ENCODE results near the gene ZRANB3. TPM values are rescaled to one million over a fixed set of nuclear protein-coding genes. Genes with fewer than 3 reads are reported as not detected.

Gene ZRANB3
- total RNA-seq, 1 experiment from 2014 or later = 12.0 TPM

DNA sequence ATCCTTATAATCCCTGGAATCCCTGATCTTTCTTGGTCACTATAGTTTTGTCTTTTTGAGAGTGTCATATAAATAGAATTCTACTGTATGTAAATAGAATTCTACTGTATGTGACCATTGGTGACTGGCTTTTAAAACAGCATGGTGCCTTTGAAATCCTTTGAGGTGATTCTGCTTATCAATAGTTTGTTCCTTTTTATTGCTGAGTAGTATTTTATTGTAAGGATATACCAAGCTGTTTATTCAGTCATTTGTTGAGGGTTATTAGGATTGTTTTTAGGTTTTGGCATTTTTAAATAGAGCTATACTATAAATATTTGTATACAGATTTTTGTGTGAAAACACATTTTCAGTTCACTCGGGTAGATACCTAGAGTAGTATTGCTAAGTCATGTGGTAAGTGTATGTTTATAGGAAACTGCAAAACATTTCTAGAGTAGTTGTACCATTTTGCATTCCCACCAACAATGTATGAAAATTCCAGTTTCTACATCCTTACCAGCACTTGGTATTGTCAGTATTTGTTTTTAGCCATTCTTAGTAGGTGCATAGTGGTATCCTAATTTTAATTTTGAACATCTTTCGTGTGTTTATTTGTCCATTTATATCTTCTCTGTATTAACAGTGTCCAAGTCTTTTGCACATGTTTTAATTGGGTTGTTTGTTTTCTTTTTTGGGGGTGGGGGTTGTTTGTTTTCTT lies 433.3 kb downstream of the ZRANB3 start:
- POLR2A ChIA-PET = no interaction called here
- CTCF ChIA-PET = no interaction called here
- BruUV-seq (replicated peaks) = no TSS peak
- TF ChIP-seq EGR1 (IDR thresholded peaks at IDR 0.05; ENCODE audit: low read depth) = no peak
- TF ChIP-seq, protein P1, sequence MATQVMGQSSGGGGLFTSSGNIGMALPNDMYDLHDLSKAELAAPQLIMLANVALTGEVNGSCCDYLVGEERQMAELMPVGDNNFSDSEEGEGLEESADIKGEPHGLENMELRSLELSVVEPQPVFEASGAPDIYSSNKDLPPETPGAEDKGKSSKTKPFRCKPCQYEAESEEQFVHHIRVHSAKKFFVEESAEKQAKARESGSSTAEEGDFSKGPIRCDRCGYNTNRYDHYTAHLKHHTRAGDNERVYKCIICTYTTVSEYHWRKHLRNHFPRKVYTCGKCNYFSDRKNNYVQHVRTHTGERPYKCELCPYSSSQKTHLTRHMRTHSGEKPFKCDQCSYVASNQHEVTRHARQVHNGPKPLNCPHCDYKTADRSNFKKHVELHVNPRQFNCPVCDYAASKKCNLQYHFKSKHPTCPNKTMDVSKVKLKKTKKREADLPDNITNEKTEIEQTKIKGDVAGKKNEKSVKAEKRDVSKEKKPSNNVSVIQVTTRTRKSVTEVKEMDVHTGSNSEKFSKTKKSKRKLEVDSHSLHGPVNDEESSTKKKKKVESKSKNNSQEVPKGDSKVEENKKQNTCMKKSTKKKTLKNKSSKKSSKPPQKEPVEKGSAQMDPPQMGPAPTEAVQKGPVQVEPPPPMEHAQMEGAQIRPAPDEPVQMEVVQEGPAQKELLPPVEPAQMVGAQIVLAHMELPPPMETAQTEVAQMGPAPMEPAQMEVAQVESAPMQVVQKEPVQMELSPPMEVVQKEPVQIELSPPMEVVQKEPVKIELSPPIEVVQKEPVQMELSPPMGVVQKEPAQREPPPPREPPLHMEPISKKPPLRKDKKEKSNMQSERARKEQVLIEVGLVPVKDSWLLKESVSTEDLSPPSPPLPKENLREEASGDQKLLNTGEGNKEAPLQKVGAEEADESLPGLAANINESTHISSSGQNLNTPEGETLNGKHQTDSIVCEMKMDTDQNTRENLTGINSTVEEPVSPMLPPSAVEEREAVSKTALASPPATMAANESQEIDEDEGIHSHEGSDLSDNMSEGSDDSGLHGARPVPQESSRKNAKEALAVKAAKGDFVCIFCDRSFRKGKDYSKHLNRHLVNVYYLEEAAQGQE (IDR thresholded peaks at IDR 0.05; ENCODE audit: low read depth) = no peak
- no peak for TF ChIP-seq RAD21 (IDR thresholded peaks at IDR 0.05; ENCODE audit: low read depth)
- no peak for TF ChIP-seq EZH2 (IDR thresholded peaks at IDR 0.05)
- no peak for TF ChIP-seq CEBPB (IDR thresholded peaks at IDR 0.05; ENCODE audit: low read depth)
- TF ChIP-seq POLR2A (IDR thresholded peaks at IDR 0.05; ENCODE audit: borderline replicate concordance, extremely low read depth, insufficient read depth, insufficient read length) = no peak
- TF ChIP-seq EZH2phosphoT487 (IDR thresholded peaks at IDR 0.05; ENCODE audit: borderline replicate concordance) = no peak
- no peak for TF ChIP-seq POLR2AphosphoS5 (IDR thresholded peaks at IDR 0.05; ENCODE audit: low read depth, low read length)
- no peak for TF ChIP-seq ZFX (IDR thresholded peaks at IDR 0.05)
- no peak for TF ChIP-seq MAX (IDR thresholded peaks at IDR 0.05)
- TF ChIP-seq, protein P2, sequence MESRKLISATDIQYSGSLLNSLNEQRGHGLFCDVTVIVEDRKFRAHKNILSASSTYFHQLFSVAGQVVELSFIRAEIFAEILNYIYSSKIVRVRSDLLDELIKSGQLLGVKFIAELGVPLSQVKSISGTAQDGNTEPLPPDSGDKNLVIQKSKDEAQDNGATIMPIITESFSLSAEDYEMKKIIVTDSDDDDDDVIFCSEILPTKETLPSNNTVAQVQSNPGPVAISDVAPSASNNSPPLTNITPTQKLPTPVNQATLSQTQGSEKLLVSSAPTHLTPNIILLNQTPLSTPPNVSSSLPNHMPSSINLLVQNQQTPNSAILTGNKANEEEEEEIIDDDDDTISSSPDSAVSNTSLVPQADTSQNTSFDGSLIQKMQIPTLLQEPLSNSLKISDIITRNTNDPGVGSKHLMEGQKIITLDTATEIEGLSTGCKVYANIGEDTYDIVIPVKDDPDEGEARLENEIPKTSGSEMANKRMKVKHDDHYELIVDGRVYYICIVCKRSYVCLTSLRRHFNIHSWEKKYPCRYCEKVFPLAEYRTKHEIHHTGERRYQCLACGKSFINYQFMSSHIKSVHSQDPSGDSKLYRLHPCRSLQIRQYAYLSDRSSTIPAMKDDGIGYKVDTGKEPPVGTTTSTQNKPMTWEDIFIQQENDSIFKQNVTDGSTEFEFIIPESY (IDR thresholded peaks at IDR 0.05; ENCODE audit: extremely low read depth, insufficient replicate concordance, low read length) = no peak
- no peak for TF ChIP-seq TCF7L2 (IDR thresholded peaks at IDR 0.05; ENCODE audit: borderline replicate concordance, extremely low read depth, insufficient read depth, insufficient read length)
- no peak for TF ChIP-seq FOSL1 (IDR thresholded peaks at IDR 0.05; ENCODE audit: low read depth)
- no peak for TF ChIP-seq JUND (IDR thresholded peaks at IDR 0.05)
- no peak for TF ChIP-seq YY1 (IDR thresholded peaks at IDR 0.05; ENCODE audit: extremely low read depth, insufficient replicate concordance, low read depth, low read length)
- no peak for TF ChIP-seq ZNF274 (IDR thresholded peaks at IDR 0.05; ENCODE audit: low read depth, low read length)
- no peak for TF ChIP-seq ELF1 (IDR thresholded peaks at IDR 0.05; ENCODE audit: borderline replicate concordance, low read depth)
- TF ChIP-seq SIN3A (IDR thresholded peaks at IDR 0.05; ENCODE audit: low read depth) = no peak
- H3K4me3 ChIP-seq (replicated peaks in 1 of 2; ENCODE audit: low read depth in 1 of 2, low read length in 2 of 2) = no peak overlapping the region
- no peaks in the 10 kb centered on the region for H4K20me1 ChIP-seq (ENCODE audit: insufficient read depth)
- H2AFZ ChIP-seq (ENCODE audit: low read depth, low read length, poor library complexity, severe bottlenecking) = no peak overlapping the region
- RAD21 ChIA-PET (ENCODE audit: low non-redundant PET in 1 of 2, low total read pairs in 2 of 2, uncharacterized antibody in 2 of 2, unreplicated experiment in 2 of 2) = no interaction called here
- H3K4me2 ChIP-seq (ENCODE audit: low read length) = no peak overlapping the region
- no peak overlapping the region for H3K9ac ChIP-seq (ENCODE audit: low read length)
- no peaks in the 10 kb centered on the region for H3K9me2 ChIP-seq (ENCODE audit: insufficient read depth)
- no peaks in the 10 kb centered on the region for H3K9me3 ChIP-seq (ENCODE audit: control insufficient read depth in 1 of 2, insufficient read depth in 1 of 2, low read depth in 1 of 2, low read length in 2 of 2)
- ATAC-seq (no peak), DNase-seq (ENCODE audit: low read depth, low spot score) (no peak)
- no peaks in the 10 kb centered on the region for H3K4me1 ChIP-seq (ENCODE audit: control insufficient read depth in 1 of 2, insufficient read depth in 2 of 2, low read length in 2 of 2)
- intact Hi-C loops (cut with micrococcal nuclease) = no loop called here
- no peaks in the 10 kb centered on the region for H3K79me2 ChIP-seq (ENCODE audit: insufficient read depth, low read length)
- no peaks in the 10 kb centered on the region for H3K36me3 ChIP-seq (ENCODE audit: control insufficient read depth in 1 of 2, insufficient read depth in 2 of 2, low read length in 2 of 2)
- H3K27me3 ChIP-seq (ENCODE audit: insufficient read depth, low read length) = no peaks in the 10 kb centered on the region
- H3K27ac ChIP-seq (ENCODE audit: low read depth, low read length) = no peak overlapping the region

Measured in HCT116 (cell line).